ENCODE results near the gene INTS7.
"Not testable (repeated sequence)": the region's sequence is repeated elsewhere in the genome, so short reads cannot be mapped to it uniquely, and the experiment has no call there.

The INTS7 gene

GRCh38 chr1:211932231-211932932 lies 103.0 kb downstream of the INTS7 start:
- DNase-seq, result no peak

- no peak for DNase-seq
These were observed 105.7 kb downstream of the INTS7 start for GRCh38 chr1:211929683-211930082.

GRCh38 chr1:211928993-211929637 lies 106.2 kb downstream of the INTS7 start:
- no peak for DNase-seq

- DNase-seq, result no peak
These were observed 107.0 kb downstream of the INTS7 start for GRCh38 chr1:211928290-211928801.

GRCh38 chr1:211925016-211925415 lies 110.3 kb downstream of the INTS7 start:
- no peak for DNase-seq

- DNase-seq, result no peak
These were observed 111.1 kb downstream of the INTS7 start for GRCh38 chr1:211924256-211924655.

- DNase-seq, result no peak
These were observed 112.3 kb downstream of the INTS7 start for GRCh38 chr1:211923095-211923494.

- DNase-seq, result no peak
These were observed 113.7 kb downstream of the INTS7 start for GRCh38 chr1:211921579-211922095.

GRCh38 chr1:211920602-211921226 lies 114.6 kb downstream of the INTS7 start:
- no peak for DNase-seq

- no peak for DNase-seq
These were observed 115.2 kb downstream of the INTS7 start for GRCh38 chr1:211920141-211920572.

GRCh38 chr1:211918843-211919414 lies 116.4 kb downstream of the INTS7 start:
- DNase-seq, result no peak

- not testable (repeated sequence) for DNase-seq
These were observed 118.9 kb downstream of the INTS7 start for GRCh38 chr1:211916458-211916857.

- DNase-seq, result no peak
These were observed 119.4 kb downstream of the INTS7 start for GRCh38 chr1:211915924-211916323.

- DNase-seq, result no peak
These were observed 122.4 kb downstream of the INTS7 start for GRCh38 chr1:211912844-211913432.

GRCh38 chr1:211912038-211912437 lies 123.3 kb downstream of the INTS7 start:
- no peak for DNase-seq

GRCh38 chr1:211910913-211911485 lies 124.4 kb downstream of the INTS7 start:
- DNase-seq, result no peak

- no peak for DNase-seq
These were observed 125.1 kb downstream of the INTS7 start for GRCh38 chr1:211910113-211910884.

- DNase-seq, result no peak
These were observed 126.0 kb downstream of the INTS7 start for GRCh38 chr1:211909395-211909794.

- no peak for DNase-seq
These were observed 126.4 kb downstream of the INTS7 start for GRCh38 chr1:211908951-211909350.

- DNase-seq, result no peak
These were observed 126.9 kb downstream of the INTS7 start for GRCh38 chr1:211908453-211908852.

GRCh38 chr1:211903490-211904245 lies 131.7 kb downstream of the INTS7 start:
- no peak for DNase-seq
